A549 treated with RU486 at 1 μM for 4 hours (cell line): ENCODE measurements around the gene MKI67. TPM values are rescaled to one million over a fixed set of nuclear protein-coding genes. Genes with fewer than 3 reads are reported as not detected.

Experiments used
- total RNA-seq: library from RNA; stranded (reverse); fragments of 200-300 nt; extraction: Qiagen RNA extraction; gene quantifications from 5 replicates; pipeline ENCODE4 v1.2.3, GENCODE V29; 2022; ENCODE audit warnings: low read depth

MKI67 gene, protein sequence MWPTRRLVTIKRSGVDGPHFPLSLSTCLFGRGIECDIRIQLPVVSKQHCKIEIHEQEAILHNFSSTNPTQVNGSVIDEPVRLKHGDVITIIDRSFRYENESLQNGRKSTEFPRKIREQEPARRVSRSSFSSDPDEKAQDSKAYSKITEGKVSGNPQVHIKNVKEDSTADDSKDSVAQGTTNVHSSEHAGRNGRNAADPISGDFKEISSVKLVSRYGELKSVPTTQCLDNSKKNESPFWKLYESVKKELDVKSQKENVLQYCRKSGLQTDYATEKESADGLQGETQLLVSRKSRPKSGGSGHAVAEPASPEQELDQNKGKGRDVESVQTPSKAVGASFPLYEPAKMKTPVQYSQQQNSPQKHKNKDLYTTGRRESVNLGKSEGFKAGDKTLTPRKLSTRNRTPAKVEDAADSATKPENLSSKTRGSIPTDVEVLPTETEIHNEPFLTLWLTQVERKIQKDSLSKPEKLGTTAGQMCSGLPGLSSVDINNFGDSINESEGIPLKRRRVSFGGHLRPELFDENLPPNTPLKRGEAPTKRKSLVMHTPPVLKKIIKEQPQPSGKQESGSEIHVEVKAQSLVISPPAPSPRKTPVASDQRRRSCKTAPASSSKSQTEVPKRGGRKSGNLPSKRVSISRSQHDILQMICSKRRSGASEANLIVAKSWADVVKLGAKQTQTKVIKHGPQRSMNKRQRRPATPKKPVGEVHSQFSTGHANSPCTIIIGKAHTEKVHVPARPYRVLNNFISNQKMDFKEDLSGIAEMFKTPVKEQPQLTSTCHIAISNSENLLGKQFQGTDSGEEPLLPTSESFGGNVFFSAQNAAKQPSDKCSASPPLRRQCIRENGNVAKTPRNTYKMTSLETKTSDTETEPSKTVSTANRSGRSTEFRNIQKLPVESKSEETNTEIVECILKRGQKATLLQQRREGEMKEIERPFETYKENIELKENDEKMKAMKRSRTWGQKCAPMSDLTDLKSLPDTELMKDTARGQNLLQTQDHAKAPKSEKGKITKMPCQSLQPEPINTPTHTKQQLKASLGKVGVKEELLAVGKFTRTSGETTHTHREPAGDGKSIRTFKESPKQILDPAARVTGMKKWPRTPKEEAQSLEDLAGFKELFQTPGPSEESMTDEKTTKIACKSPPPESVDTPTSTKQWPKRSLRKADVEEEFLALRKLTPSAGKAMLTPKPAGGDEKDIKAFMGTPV (N-terminal part only)
- total RNA-seq, result 60.7 to 82.4 TPM (median 72.0 TPM) in 5 replicates

GRCh38 chr10:128125944-128126764, at the start of gene MKI67:
Gene MKI67, minus strand, starts transcription at chr10:128126423. Its CDS starts 756 bp downstream, at chr10:128125667.

Other genes with a start within 250 kb of the MKI67 start
- 0.23 TPM in 1 of 5 replicates, not detected in the others for gene CLRN3, start 233.5 kb downstream of the MKI67 start, total RNA-seq
- gene PTPRE, start 219.3 kb downstream of the MKI67 start, total RNA-seq, result 2.3 to 4.1 TPM (median 3.4 TPM) in 5 replicates